ENCODE measurements around the gene JUN. TPM values are rescaled to one million over a fixed set of nuclear protein-coding genes. Genes with fewer than 3 reads are reported as not detected.

The JUN gene
- total RNA-seq, 2 experiments from 2014 or later, result 24.2 to 25.9 TPM

DNA sequence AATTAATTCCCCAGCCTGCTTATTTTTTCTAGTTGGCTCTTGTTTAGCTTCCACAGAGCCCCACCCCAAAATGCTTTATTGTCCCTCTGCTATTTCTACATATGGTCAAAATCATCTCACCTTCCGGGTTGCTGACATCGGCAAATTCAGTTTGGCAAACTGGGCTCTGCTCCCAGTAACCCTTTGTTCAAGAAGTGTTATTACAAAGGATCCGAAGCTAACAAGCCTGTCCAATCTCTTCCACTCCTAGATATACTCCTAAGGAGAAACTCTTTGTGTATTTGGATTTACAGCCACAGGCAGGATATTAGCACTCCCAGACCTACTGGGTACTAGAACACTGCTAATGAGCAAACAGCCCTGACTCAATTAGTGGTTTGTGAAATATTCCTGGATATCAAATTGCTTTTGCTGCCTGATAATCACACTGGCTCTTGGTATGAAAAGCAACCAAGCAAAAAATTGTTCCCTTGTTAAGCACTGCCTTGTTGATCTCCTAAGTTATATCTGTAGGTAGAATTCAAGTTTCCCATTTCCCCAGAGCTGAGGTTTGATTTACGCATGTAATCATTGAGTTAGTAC is 4.0 kb downstream of the JUN start:
- CTCF ChIA-PET, result no interaction called here
- peaks cover 18% of the 10 kb centered on the region for H3K36me3 Mint-ChIP-seq (ENCODE audit: low read depth)
- no peak overlapping the region for H3K4me3 Mint-ChIP-seq
- H3K27me3 Mint-ChIP-seq (ENCODE audit: low read depth), result peaks cover 8% of the 10 kb centered on the region
- H3K9me3 Mint-ChIP-seq, result no peaks in the 10 kb centered on the region
- no peak overlapping the region for H3K27ac Mint-ChIP-seq
- intact Hi-C loops (cut with micrococcal nuclease), result loop anchor here (5.0 kb wide), 3 partner anchors 38 to 787 kb away; no protein-coding TSS in a partner anchor
- H3K4me1 Mint-ChIP-seq (ENCODE audit: low read depth), result peaks cover 16% of the 10 kb centered on the region
- no peak for DNase-seq

DNA sequence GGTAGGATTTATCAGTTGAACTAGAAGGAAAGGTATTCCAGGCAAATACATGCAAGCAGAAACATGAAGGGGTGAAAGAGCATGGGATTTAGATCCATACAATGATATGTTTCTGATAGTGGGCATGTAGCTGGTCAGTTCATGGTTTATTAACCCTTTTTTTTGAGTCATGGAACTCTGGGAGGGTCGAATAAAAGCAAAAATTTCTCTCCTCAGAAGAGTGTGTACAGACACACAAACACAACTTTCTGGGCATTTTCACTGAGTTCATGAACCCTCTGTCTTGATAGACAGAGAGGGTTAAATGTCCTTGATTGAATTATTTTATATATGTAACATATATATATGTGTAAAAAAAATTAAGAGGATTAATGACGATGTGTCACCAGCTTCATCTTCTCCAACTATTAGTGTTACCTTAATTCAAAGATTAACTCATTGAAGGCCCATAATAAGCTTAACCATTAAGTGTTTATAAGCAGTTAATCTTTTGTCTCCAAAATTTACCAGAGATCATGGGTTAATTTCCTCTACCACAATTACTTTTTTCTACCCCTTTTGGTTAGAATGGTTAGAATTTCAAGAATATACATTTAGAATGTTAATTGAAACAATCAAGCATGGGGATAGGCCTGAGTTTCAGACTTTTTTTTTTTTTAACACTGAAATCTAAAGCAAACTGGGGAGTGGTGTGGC is 4.6 kb downstream of the JUN start:
- DNase-seq, result no peak
- Mint-ChIP-seq H3K4me3 (no peak overlapping the region), H3K27me3 (ENCODE audit: low read depth) (peaks cover 8% of the 10 kb centered on the region), H3K27ac (no peak overlapping the region), H3K36me3 (ENCODE audit: low read depth) (peaks cover 18% of the 10 kb centered on the region), H3K4me1 (ENCODE audit: low read depth) (peaks cover 16% of the 10 kb centered on the region), H3K9me3 (no peaks in the 10 kb centered on the region)
- intact Hi-C loops (cut with micrococcal nuclease), result no loop called here
- CTCF ChIA-PET, result interaction anchor here (0.8 to 1.7 kb wide), 2 partner anchors 12 to 982 kb away, joined by 4 to 5 read pairs; no protein-coding TSS in a partner anchor

DNA sequence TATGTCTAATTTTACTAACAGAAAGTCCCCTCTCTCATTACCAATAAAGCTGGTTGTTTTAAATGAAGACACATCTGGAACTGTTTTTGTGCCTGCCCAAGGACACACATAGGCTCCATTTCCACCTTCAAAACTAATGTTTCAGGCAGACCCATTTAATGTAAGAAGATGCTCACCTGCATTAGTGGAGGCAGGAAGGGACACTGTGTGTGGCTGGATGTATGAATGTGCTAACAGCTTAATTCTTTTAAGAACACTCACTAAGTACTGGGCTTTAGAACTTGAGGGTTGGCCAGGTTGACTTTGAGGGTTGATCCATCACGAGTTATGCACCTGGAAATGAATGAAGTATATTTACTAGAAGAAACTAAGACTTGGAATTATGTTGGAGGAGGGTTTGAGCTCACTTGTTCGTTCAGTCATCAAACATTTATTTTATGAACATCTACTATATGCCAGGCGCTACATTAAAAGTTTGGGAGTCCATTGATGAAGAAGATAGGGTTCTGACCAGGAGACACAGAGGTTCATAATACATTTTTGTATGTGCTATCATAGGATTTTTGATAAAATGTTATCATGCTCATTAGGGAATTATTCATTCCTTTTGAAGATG is 5.4 kb downstream of the JUN start:
- H3K36me3 Mint-ChIP-seq (ENCODE audit: low read depth), result peaks cover 16% of the 10 kb centered on the region
- H3K9me3 Mint-ChIP-seq, result no peaks in the 10 kb centered on the region
- H3K4me1 Mint-ChIP-seq (ENCODE audit: low read depth), result peaks cover 20% of the 10 kb centered on the region
- intact Hi-C loops (cut with micrococcal nuclease), result no loop called here
- CTCF ChIA-PET, result interaction anchor here (1.3 to 1.7 kb wide), 3 partner anchors 9 to 11 kb away, joined by 3 to 4 read pairs (median 3); no protein-coding TSS in a partner anchor
- peaks cover 8% of the 10 kb centered on the region for H3K27me3 Mint-ChIP-seq (ENCODE audit: low read depth)
- no peak overlapping the region for H3K27ac Mint-ChIP-seq
- no peak overlapping the region for H3K4me3 Mint-ChIP-seq
- no peak for DNase-seq

DNA sequence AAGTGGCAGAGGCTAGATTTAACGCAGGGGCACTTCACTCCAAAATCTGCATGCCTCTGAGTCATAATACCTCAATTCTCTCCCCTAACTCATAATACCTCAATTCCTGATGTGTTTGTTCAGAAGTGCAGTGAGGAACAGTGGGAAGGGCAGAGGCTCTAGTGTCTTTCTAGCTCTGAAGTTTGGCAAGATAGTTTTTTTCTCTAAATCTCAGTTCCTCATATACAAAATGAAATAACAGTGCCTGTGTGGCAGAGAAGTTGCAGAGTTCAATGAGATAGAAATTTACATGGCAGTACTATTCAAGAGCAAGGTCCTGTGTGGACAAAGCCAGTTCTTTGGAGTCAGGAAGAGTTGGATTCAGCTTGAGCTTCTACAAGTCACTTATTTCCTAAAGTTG is 9.8 kb downstream of the JUN start:
- CTCF ChIA-PET, result interaction anchor here (0.6 to 1.7 kb wide), 2 partner anchors 11 to 14 kb away, joined by 3 to 4 read pairs; no protein-coding TSS in a partner anchor

DNA sequence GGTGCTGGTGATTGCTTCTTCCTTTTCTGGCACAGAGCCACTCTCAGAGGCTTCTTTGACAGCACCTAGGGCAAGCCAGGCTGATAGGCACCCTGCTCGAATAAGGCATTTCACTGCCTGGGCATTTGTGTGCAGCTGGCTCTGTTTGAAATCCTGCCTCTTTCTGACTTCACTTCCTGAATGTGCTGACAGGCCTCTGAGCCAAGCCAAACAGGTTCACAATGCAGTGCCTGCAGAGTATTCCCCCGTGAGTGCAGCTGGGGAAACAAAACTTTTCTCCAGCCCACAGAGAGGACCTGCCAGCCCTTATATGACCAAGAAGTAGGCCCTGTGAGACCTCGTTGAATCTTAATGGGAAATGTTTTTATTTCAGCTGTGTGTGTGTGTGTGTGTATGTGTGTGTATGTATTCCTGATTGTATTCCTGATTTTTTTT is 10.4 kb downstream of the JUN start:
- CTCF ChIA-PET, result interaction anchor here (0.6 to 1.7 kb wide), 4 partner anchors 12 to 926 kb away, joined by 3 to 8 read pairs (median 4); no protein-coding TSS in a partner anchor
- H3K36me3 Mint-ChIP-seq (ENCODE audit: low read depth), result no peaks in the 10 kb centered on the region
- H3K9me3 Mint-ChIP-seq, result peaks cover 1% of the 10 kb centered on the region
- H3K27ac Mint-ChIP-seq, result no peak overlapping the region
- intact Hi-C loops (cut with micrococcal nuclease), result loop anchor here (1.0 kb wide), 1 partner anchor 18 kb away; no protein-coding TSS in a partner anchor
- H3K4me1 Mint-ChIP-seq (ENCODE audit: low read depth), result peaks cover 12% of the 10 kb centered on the region
- no peak overlapping the region for H3K4me3 Mint-ChIP-seq
- peak; percentile 49 for DNase-seq
- peaks cover 2% of the 10 kb centered on the region for H3K27me3 Mint-ChIP-seq (ENCODE audit: low read depth)

More for the DNA sequence above, 9.8 kb downstream of the JUN start:
- intact Hi-C loops (cut with micrococcal nuclease), result no loop called here
- Mint-ChIP-seq H3K27ac (no peak overlapping the region), H3K27me3 (ENCODE audit: low read depth) (peaks cover 8% of the 10 kb centered on the region), H3K9me3 (peaks cover 1% of the 10 kb centered on the region), H3K4me3 (no peak overlapping the region), H3K4me1 (ENCODE audit: low read depth) (peaks cover 12% of the 10 kb centered on the region), H3K36me3 (ENCODE audit: low read depth) (no peaks in the 10 kb centered on the region)
- no peak for DNase-seq

DNA sequence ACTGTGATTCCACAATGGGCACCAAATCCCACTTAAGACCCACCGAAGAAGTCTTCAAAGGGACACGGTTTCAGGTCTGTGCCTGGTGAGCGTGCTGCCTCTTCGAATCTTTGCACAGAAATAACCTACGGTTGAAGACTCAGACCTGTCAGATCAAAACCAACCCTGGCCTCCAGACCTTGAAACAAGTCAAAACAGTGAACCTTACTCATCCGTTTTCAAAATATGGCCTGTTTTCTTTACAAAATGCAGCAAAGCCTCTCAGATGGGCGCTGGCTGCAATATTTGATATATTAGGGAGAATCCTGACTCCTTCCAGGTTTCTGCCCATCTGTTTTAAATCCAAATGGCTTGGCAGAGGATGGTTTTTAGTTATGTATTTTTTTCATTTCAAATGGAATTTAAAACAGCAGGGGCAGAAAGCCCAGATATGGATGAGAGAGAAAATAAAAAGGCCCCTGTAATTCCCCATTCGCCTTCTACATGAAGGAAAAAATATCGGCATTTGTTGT is 14.0 kb downstream of the JUN start:
- Mint-ChIP-seq H3K27me3 (ENCODE audit: low read depth) (no peaks in the 10 kb centered on the region), H3K9me3 (peaks cover 1% of the 10 kb centered on the region), H3K27ac (no peak overlapping the region), H3K4me1 (ENCODE audit: low read depth) (peaks cover 12% of the 10 kb centered on the region), H3K4me3 (no peak overlapping the region), H3K36me3 (ENCODE audit: low read depth) (no peaks in the 10 kb centered on the region)
- DNase-seq, result no peak
- CTCF ChIA-PET, result interaction anchor here (0.6 to 1.4 kb wide), 12 partner anchors 8 to 1930 kb away, joined by 3 to 4 read pairs (median 3); no protein-coding TSS in a partner anchor
- intact Hi-C loops (cut with micrococcal nuclease), result loop anchor here (1.0 kb wide), 1 partner anchor 30 kb away; no protein-coding TSS in a partner anchor

DNA sequence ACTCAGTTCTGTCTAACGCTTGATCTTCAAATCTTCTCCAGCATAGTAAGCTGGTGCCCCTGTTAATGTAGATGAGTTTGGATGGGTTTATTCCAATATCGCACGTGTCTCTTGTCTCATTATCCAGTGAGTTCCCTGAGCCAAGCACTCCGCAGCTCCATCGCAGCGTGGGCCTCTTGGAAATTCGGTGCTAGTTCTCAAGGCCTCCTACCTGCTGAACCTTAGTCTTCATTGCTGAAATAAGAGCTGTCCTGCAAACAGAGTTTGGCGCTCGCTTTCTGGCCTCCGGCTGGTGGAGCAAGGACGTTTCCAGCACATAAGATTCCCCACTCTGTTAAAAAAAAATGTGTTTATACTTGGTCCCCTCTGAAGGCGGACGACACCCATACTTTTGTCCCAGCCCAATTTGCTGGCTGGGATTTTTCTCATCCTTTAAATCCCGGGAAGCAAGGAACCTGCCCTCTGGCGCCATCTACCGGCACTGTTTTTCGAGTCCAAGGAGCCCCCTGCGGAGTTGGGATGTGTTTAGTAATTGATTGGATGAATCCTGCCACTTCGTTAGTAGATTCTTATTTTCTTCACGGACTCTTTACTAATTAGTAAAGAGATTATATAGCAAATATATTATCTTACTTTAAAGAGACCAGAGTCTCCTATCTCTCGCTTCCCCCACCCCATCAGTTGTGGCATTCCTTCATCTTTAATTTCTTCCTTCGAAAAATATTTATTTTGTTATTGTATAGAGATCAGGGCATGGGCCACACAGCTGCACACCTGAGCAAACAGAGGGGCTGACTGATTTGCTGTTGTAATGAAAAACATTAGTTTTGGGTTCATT is 14.7 kb downstream of the JUN start:
- Mint-ChIP-seq H3K36me3 (ENCODE audit: low read depth) (no peaks in the 10 kb centered on the region), H3K9me3 (peaks cover 1% of the 10 kb centered on the region), H3K27ac (no peak overlapping the region), H3K4me1 (ENCODE audit: low read depth) (peaks cover 12% of the 10 kb centered on the region), H3K27me3 (ENCODE audit: low read depth) (no peaks in the 10 kb centered on the region), H3K4me3 (no peak overlapping the region)
- CTCF ChIA-PET, result interaction anchor here (0.7 to 1.6 kb wide), 13 partner anchors 9 to 293 kb away, joined by 3 to 7 read pairs (median 3); no protein-coding TSS in a partner anchor
- intact Hi-C loops (cut with micrococcal nuclease), result loop anchor here (1.0 kb wide), 1 partner anchor 29 kb away; no protein-coding TSS in a partner anchor
- peak; percentile 71 for DNase-seq

DNA sequence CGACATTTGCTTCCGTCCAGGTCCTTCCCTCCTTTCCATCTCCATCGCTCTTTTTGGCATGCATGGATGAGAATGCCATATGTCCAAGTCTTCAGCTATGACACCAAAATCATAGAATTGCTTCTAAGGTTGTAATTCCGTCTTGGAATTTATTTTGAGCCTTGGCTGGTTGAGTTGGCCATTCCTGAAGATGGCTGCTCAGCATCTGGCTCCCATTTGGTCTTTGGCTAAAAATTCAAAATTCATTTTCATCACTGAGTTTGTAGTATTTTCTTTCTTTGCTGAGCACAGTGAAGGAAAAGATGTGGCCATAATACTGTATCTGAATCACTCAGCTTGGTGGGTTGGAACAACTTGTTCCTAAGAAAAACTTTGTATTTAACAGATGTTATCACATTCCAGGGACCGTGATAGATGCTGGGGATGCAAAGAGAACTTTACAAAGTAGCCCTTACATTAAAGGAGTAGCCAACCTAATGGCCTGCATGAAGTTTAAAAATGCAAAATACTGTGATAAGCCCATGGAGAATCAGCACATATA is 15.6 kb downstream of the JUN start:
- Mint-ChIP-seq H3K36me3 (ENCODE audit: low read depth) (no peaks in the 10 kb centered on the region), H3K4me3 (no peak overlapping the region), H3K27me3 (ENCODE audit: low read depth) (no peaks in the 10 kb centered on the region), H3K4me1 (ENCODE audit: low read depth) (peaks cover 4% of the 10 kb centered on the region), H3K9me3 (peaks cover 1% of the 10 kb centered on the region), H3K27ac (no peak overlapping the region)
- CTCF ChIA-PET, result interaction anchor here (0.6 to 1.6 kb wide), 12 partner anchors 9 to 997 kb away, joined by 3 to 7 read pairs (median 4); no protein-coding TSS in a partner anchor
- no peak for DNase-seq
- intact Hi-C loops (cut with micrococcal nuclease), result no loop called here

DNA sequence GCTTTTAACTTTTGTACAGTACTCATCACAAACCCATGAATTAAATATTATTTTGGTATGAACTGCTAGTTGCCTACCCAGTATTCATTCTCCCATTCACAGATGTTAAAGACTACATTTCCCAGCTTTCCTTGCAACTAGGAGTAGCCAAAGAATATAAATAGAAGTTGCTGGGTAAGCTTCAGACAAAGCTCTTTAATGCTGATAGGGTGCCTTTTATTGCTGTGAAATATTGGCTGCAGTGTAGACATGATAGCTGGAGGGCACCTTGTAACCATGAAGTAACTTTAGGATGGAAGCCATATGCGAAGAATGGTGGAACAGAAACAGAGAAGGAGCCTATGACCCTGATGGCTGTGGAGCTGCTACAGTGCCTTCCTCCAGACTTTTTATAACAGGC is 16.7 kb downstream of the JUN start:
- no peaks in the 10 kb centered on the region for H3K27me3 Mint-ChIP-seq (ENCODE audit: low read depth)
- CTCF ChIA-PET, result interaction anchor here (0.9 to 1.1 kb wide), 3 partner anchors 11 to 998 kb away, joined by 3 to 4 read pairs (median 3); no protein-coding TSS in a partner anchor
- intact Hi-C loops (cut with micrococcal nuclease), result no loop called here
- DNase-seq, result no peak
- H3K27ac Mint-ChIP-seq, result no peak overlapping the region
- no peaks in the 10 kb centered on the region for H3K4me1 Mint-ChIP-seq (ENCODE audit: low read depth)
- H3K4me3 Mint-ChIP-seq, result no peak overlapping the region
- H3K9me3 Mint-ChIP-seq, result peaks cover 1% of the 10 kb centered on the region
- H3K36me3 Mint-ChIP-seq (ENCODE audit: low read depth), result no peaks in the 10 kb centered on the region

DNA sequence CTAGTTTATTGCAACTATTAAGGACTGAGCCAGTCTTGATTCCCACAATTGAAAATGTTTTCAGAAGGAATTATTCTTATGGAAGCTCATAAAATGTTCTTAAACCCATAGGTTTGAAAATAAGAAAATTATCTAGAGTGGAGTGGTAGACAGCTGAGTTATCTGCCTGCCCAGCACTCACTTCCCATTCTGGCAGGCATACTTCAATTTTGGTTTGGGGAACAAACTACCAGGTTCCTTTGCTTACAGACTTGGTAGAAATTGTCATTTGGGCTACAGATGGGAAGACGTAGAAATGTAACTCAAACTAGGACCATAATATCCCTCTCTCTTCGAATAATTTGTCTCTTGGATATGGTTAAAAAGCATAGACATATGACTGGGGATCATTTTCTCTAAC is 18.4 kb downstream of the JUN start:
- no peak overlapping the region for H3K27ac Mint-ChIP-seq
- H3K36me3 Mint-ChIP-seq (ENCODE audit: low read depth), result no peaks in the 10 kb centered on the region
- CTCF ChIA-PET, result no interaction called here
- no peak overlapping the region for H3K4me3 Mint-ChIP-seq
- no peak for DNase-seq
- H3K9me3 Mint-ChIP-seq, result no peaks in the 10 kb centered on the region
- H3K27me3 Mint-ChIP-seq (ENCODE audit: low read depth), result no peaks in the 10 kb centered on the region
- intact Hi-C loops (cut with micrococcal nuclease), result no loop called here
- no peaks in the 10 kb centered on the region for H3K4me1 Mint-ChIP-seq (ENCODE audit: low read depth)

DNA sequence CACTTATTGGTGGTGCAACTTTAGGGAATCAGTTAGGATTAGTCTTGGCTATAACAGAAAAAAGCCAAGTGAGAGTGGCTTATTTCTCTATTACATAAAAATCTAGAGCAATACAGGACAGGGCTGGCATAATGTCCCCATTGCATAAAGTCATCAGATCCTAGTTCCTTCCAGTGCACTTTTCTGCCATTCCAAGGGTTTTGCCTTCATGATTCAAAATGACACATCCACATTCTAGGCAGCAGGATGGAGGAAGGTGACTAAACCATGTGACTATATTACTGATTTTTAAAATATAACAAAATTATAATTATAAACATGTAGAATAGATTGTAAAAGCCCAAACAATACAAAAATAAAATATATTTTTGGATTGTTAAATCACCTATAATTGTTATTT is 18.8 kb downstream of the JUN start:
- Mint-ChIP-seq H3K36me3 (ENCODE audit: low read depth) (no peaks in the 10 kb centered on the region), H3K4me1 (ENCODE audit: low read depth) (no peaks in the 10 kb centered on the region), H3K27me3 (ENCODE audit: low read depth) (no peaks in the 10 kb centered on the region), H3K9me3 (no peaks in the 10 kb centered on the region), H3K27ac (no peak overlapping the region), H3K4me3 (no peak overlapping the region)
- intact Hi-C loops (cut with micrococcal nuclease), result no loop called here
- DNase-seq, result no peak
- CTCF ChIA-PET, result no interaction called here

Measured in activated naive CD4-positive, alpha-beta T cell treated with anti-CD3 and anti-CD28 coated beads for 36 hours (primary cell).